ENCODE data around the gene NEBL. TPM values are rescaled to one million over a fixed set of nuclear protein-coding genes. Genes with fewer than 3 reads are reported as not detected.

NEBL gene
- total RNA-seq, 1 experiment from 2014 or later, result 16.6 TPM

DNA sequence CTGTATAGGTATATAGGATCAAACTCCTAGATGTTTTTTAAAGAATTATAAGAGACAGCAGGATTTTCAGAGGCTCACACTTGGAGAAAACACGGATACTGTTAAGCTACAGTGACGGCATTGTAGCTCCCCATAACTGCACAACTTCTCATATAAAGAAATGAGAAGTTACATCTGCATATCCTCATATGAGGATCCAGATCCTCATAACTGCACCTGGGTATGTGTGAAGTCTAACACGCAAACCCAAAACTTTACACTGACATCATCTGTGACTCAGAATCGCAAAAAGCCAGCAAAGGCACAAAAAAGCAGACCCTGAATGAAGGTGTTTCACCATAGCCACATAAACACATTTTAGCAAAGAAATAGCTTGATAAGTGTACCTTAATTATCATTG, 34.1 kb downstream of the NEBL start (continued):
- TF ChIP-seq, protein P1, sequence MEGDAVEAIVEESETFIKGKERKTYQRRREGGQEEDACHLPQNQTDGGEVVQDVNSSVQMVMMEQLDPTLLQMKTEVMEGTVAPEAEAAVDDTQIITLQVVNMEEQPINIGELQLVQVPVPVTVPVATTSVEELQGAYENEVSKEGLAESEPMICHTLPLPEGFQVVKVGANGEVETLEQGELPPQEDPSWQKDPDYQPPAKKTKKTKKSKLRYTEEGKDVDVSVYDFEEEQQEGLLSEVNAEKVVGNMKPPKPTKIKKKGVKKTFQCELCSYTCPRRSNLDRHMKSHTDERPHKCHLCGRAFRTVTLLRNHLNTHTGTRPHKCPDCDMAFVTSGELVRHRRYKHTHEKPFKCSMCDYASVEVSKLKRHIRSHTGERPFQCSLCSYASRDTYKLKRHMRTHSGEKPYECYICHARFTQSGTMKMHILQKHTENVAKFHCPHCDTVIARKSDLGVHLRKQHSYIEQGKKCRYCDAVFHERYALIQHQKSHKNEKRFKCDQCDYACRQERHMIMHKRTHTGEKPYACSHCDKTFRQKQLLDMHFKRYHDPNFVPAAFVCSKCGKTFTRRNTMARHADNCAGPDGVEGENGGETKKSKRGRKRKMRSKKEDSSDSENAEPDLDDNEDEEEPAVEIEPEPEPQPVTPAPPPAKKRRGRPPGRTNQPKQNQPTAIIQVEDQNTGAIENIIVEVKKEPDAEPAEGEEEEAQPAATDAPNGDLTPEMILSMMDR (IDR thresholded peaks at IDR 0.05 in 2 of 3, conservative IDR thresholded peaks at IDR 0.05 in 1 of 3; ENCODE audit: borderline replicate concordance in 1 of 3, insufficient read depth in 1 of 3, low read depth in 2 of 3, low read length in 2 of 3), result no peak
- no peak for TF ChIP-seq CBX3 (IDR thresholded peaks at IDR 0.05; ENCODE audit: low read depth)

DNA sequence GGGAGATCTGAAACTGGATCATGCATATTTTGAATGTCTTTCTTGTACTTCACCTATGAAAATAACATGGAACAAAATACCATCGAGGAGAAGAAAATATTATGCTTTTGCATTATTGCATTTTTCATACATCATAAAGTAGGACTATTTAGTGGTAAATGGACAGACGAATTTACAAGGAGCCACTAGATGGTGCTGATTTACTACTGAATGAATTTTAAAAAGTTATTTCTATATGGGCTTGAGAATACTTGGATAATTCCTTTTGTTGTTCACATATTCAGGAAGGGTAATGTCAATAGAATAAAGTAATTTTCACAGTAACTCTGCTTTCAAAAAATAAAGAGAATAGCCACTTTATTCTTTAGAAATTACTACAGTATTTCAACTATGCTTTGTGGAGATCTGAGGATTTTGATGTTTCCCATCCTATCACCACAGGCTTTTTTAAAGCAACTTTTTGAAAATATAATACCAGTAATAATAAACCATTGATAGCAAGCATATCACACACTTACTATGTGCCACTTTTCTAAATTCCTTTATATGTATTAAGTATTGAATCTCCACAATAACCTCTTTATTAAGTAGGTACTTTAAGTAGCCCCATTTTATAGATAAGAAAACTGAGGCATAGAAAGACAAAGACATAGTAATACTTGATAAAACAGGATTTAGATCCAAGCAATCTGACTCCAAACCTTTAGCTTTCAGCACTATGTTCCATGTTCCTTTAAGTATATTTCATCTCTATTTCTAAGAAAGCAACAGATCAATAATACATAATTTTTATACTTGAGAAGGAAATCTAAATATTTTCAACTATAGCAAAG, 38.6 kb downstream of the NEBL start:
- H3K9ac ChIP-seq (ENCODE audit: low read length), result no peak overlapping the region
- DNase-seq (ENCODE audit: low read depth, low spot score) (peak; percentile 8), ATAC-seq (peak; percentile 66; the same call in 1 of the 2 replicates)
- BruUV-seq (replicated peaks), result no TSS peak
- H3K9me3 ChIP-seq (ENCODE audit: control insufficient read depth in 1 of 2, insufficient read depth in 1 of 2, low read depth in 1 of 2, low read length in 2 of 2), result no peaks in the 10 kb centered on the region
- no peaks in the 10 kb centered on the region for H3K9me2 ChIP-seq (ENCODE audit: insufficient read depth)
- H3K79me2 ChIP-seq (ENCODE audit: insufficient read depth, low read length), result no peaks in the 10 kb centered on the region
- H3K36me3 ChIP-seq (ENCODE audit: control insufficient read depth in 1 of 2, insufficient read depth in 2 of 2, low read length in 2 of 2), result no peaks in the 10 kb centered on the region
- no peak overlapping the region for H3K4me2 ChIP-seq (ENCODE audit: low read length)
- intact Hi-C loops (cut with micrococcal nuclease), result loop anchor here (1.0 to 5.0 kb wide), 3 partner anchors 219 to 1094 kb away; no protein-coding TSS in a partner anchor
- H3K27ac ChIP-seq (ENCODE audit: low read depth, low read length), result no peak overlapping the region
- ChIA-PET CTCF (no interaction called here), POLR2A (no interaction called here), RAD21 (ENCODE audit: low non-redundant PET in 1 of 2, low total read pairs in 2 of 2, uncharacterized antibody in 2 of 2, unreplicated experiment in 2 of 2) (no interaction called here)
- H3K4me1 ChIP-seq (ENCODE audit: control insufficient read depth in 1 of 2, insufficient read depth in 2 of 2, low read length in 2 of 2), result no peaks in the 10 kb centered on the region
- TF ChIP-seq ELF1 (IDR thresholded peaks at IDR 0.05; ENCODE audit: borderline replicate concordance, low read depth), result no peak
- TF ChIP-seq, protein P1 (IDR thresholded peaks at IDR 0.05 in 2 of 3, conservative IDR thresholded peaks at IDR 0.05 in 1 of 3; ENCODE audit: borderline replicate concordance in 1 of 3, insufficient read depth in 1 of 3, low read depth in 2 of 3, low read length in 2 of 3), result peak; percentile 36 to 68 (median 37); a peak in 5 of 6 replicates
- peak; percentile 70 for TF ChIP-seq RAD21 (IDR thresholded peaks at IDR 0.05; ENCODE audit: low read depth)
- no peaks in the 10 kb centered on the region for H4K20me1 ChIP-seq (ENCODE audit: insufficient read depth)
- no peak overlapping the region for H2AFZ ChIP-seq (ENCODE audit: low read depth, low read length, poor library complexity, severe bottlenecking)
- H3K27me3 ChIP-seq (ENCODE audit: insufficient read depth, low read length), result no peaks in the 10 kb centered on the region
- no peak overlapping the region for H3K4me3 ChIP-seq (replicated peaks in 1 of 2; ENCODE audit: low read depth in 1 of 2, low read length in 2 of 2)

All from HCT116 (cell line).